H1 (cell line): ENCODE measurements around the gene CCDC71. TPM values are rescaled to one million over a fixed set of nuclear protein-coding genes. Genes with fewer than 3 reads are reported as not detected.

Source experiments
- CTCF ChIA-PET: fragments of 300-600 bp; sonication (Branson Sonifier 250); formaldehyde crosslinking; loops from one replicate; lab custom pipeline; 2021; ENCODE audit not compliant: partially characterized antibody; lab: Charles Lee
- POLR2A ChIA-PET: fragments of 300-600 bp; sonication (Branson Sonifier 250); formaldehyde crosslinking; loops from one replicate; lab custom pipeline; 2021; ENCODE audit warnings: inconsistent platforms; ENCODE audit not compliant: partially characterized antibody; lab: Charles Lee
- DNase-seq, 2 experiments: peaks; one replicate each; pipeline versions ENCODE4 v3.0.0 to v3.0.0-alpha.2; 2010 to 2022; ENCODE audit warnings: low spot score in 2 of 2, low read depth in 1 of 2, mixed read lengths in 1 of 2
- FAIRE-seq: peaks from 2 replicates; lab custom pipeline; 2011; peaks lifted over from hg19 to GRCh38; lab: Jason Lieb, UNC
- H2AFZ ChIP-seq: 2 replicates; pipeline ENCODE4 v1.8.1; 2012; ENCODE audit warnings: low read length, inconsistent platforms
- H2AK5ac ChIP-seq: 2 replicates; pipeline ENCODE4 v1.6.1; 2013; ENCODE audit warnings: low read depth, low read length
- H2BK120ac ChIP-seq: replicated peaks from 2 replicates; pipeline ENCODE3; 2013; ENCODE audit warnings: low read depth, low read length, inconsistent platforms
- H2BK12ac ChIP-seq: 2 replicates; pipeline ENCODE4 v1.6.1; 2013; ENCODE audit warnings: low read depth, low read length
- H2BK15ac ChIP-seq: 2 replicates; pipeline ENCODE4 v1.6.1; 2013; ENCODE audit warnings: low read length
- H2BK20ac ChIP-seq: 2 replicates; pipeline ENCODE4 v1.6.1; 2013; ENCODE audit warnings: low read length
- H2BK5ac ChIP-seq: 2 replicates; pipeline ENCODE4 v1.6.1; 2013; ENCODE audit warnings: low read depth, low read length
- H3K14ac ChIP-seq: 2 replicates; pipeline ENCODE4 v1.6.1; 2013; ENCODE audit warnings: inconsistent platforms; ENCODE audit not compliant: insufficient read length
- H3K18ac ChIP-seq: 2 replicates; pipeline ENCODE4 v1.6.1; 2013; ENCODE audit warnings: low read length; ENCODE audit errors: extremely low read depth
- H3K23ac ChIP-seq: 2 replicates; pipeline ENCODE4 v1.6.1; 2013; ENCODE audit warnings: inconsistent platforms; ENCODE audit not compliant: insufficient read length
- H3K23me2 ChIP-seq: 2 replicates; pipeline ENCODE4 v1.6.1; 2013; ENCODE audit warnings: low read depth, low read length
- H3K27ac ChIP-seq: 2 replicates; pipeline ENCODE4 v1.6.1; 2011; ENCODE audit warnings: low read depth, low read length, inconsistent platforms
- H3K27me3 ChIP-seq, 4 experiments: replicated peaks in 1 of 4; 1 replicate in 1 of 4; 2 replicates in 3 of 4; pipeline versions ENCODE4 v1.6.1 to v1.8.1; 2011 to 2013; ENCODE audit warnings: low read length in 3 of 4, mild to moderate bottlenecking in 3 of 4, inconsistent platforms in 2 of 4, mixed read lengths in 2 of 4, moderate library complexity in 1 of 4; ENCODE audit not compliant: control insufficient read depth in 3 of 4, insufficient read depth in 3 of 4; ENCODE audit errors: extremely low read depth in 1 of 4
- H3K36me3 ChIP-seq, 4 experiments: 2 replicates each; pipeline versions ENCODE4 v1.6.1 to v1.8.1; 2011 to 2013; ENCODE audit warnings: mild to moderate bottlenecking in 4 of 4, low read length in 3 of 4, moderate library complexity in 2 of 4, control low read depth in 1 of 4, inconsistent platforms in 1 of 4; ENCODE audit not compliant: insufficient read depth in 4 of 4, control insufficient read depth in 2 of 4
- H3K4ac ChIP-seq: replicated peaks from 2 replicates; pipeline ENCODE3; 2013; ENCODE audit warnings: low read length, low read depth, mixed read lengths, inconsistent platforms; ENCODE audit not compliant: insufficient read length
- H3K4me1 ChIP-seq, 4 experiments: replicated peaks in 1 of 4; 1 replicate in 1 of 4; 2 replicates in 3 of 4; pipeline versions ENCODE4 v1.6.1 to v1.8.1; 2011 to 2013; ENCODE audit warnings: low read length in 3 of 4, inconsistent platforms in 2 of 4, mixed read lengths in 1 of 4; ENCODE audit not compliant: insufficient read depth in 4 of 4, control insufficient read depth in 3 of 4
- H3K4me2 ChIP-seq, 2 experiments: 2 replicates each; pipeline versions ENCODE4 v1.6.1 to v1.8.1; 2011 to 2013; ENCODE audit warnings: low read depth in 2 of 2, low read length in 2 of 2, control low read depth in 1 of 2, inconsistent platforms in 1 of 2, mild to moderate bottlenecking in 1 of 2; ENCODE audit not compliant: insufficient read depth in 1 of 2
- H3K4me3 ChIP-seq, 4 experiments: fragments of 200-600, 300-600 bp in 1 of 4; sonication (generic), shearing (Covaris generic), sonication (Bioruptor Twin) in 1 of 4; 2 replicates each; pipeline versions ENCODE4 v1.5.1 to v1.8.1; 2011 to 2016; ENCODE audit warnings: low read length in 4 of 4, low read depth in 3 of 4, control low read depth in 2 of 4, inconsistent platforms in 2 of 4, mild to moderate bottlenecking in 2 of 4, mixed read lengths in 1 of 4, moderate library complexity in 1 of 4; ENCODE audit not compliant: insufficient read depth in 2 of 4; ENCODE audit errors: extremely low read depth in 1 of 4
- H3K56ac ChIP-seq: replicated peaks from 2 replicates; pipeline ENCODE3; 2013; ENCODE audit warnings: low read depth, mild to moderate bottlenecking, mixed read lengths, low read length, inconsistent platforms; ENCODE audit not compliant: insufficient read length
- H3K79me1 ChIP-seq: 2 replicates; pipeline ENCODE4 v1.6.1; 2013; ENCODE audit warnings: low read depth, low read length, control low read depth
- H3K79me2 ChIP-seq, 2 experiments: 2 replicates each; pipeline versions ENCODE4 v1.6.1 to v1.8.1; 2012 to 2013; ENCODE audit warnings: low read length in 2 of 2, mild to moderate bottlenecking in 2 of 2, inconsistent platforms in 1 of 2; ENCODE audit not compliant: insufficient read depth in 2 of 2, control insufficient read depth in 1 of 2
- H3K9ac ChIP-seq, 4 experiments: replicated peaks in 1 of 4; 1 replicate in 1 of 4; 2 replicates in 3 of 4; pipeline versions ENCODE4 v1.6.1 to v1.8.1; 2011 to 2013; ENCODE audit warnings: low read depth in 3 of 4, low read length in 3 of 4, control low read depth in 2 of 4, mild to moderate bottlenecking in 2 of 4, moderate library complexity in 2 of 4, inconsistent platforms in 1 of 4; ENCODE audit errors: extremely low read depth in 1 of 4
- H3K9me3 ChIP-seq, 2 experiments: 2 replicates each; pipeline versions ENCODE4 v1.6.1 to v1.8.1; 2012 to 2013; ENCODE audit warnings: mild to moderate bottlenecking in 2 of 2, moderate library complexity in 2 of 2, control low read depth in 1 of 2, inconsistent platforms in 1 of 2, low read depth in 1 of 2, low read length in 1 of 2, mixed read lengths in 1 of 2; ENCODE audit not compliant: insufficient read depth in 2 of 2
- H4K20me1 ChIP-seq, 2 experiments: replicated peaks in 1 of 2; 2 replicates each; pipeline versions ENCODE3 to v1.8.1; 2011 to 2013; ENCODE audit warnings: inconsistent platforms in 2 of 2, low read length in 2 of 2, mild to moderate bottlenecking in 1 of 2; ENCODE audit not compliant: insufficient read depth in 2 of 2, control insufficient read depth in 1 of 2
- H4K5ac ChIP-seq: 2 replicates; pipeline ENCODE4 v1.6.1; 2013; ENCODE audit warnings: low read length, low read depth, mixed read lengths, inconsistent platforms; ENCODE audit not compliant: insufficient read length
- H4K8ac ChIP-seq: 2 replicates; pipeline ENCODE4 v1.8.0; 2013; ENCODE audit warnings: mild to moderate bottlenecking, moderate library complexity, low read length, inconsistent platforms; ENCODE audit not compliant: insufficient read depth; ENCODE audit errors: extremely low read depth
- H4K91ac ChIP-seq: replicated peaks from 2 replicates; pipeline ENCODE3; 2013; ENCODE audit warnings: low read length, mixed read lengths, inconsistent platforms; ENCODE audit not compliant: insufficient read length
- ATF2 ChIP-seq: IDR thresholded peaks from 2 replicates; pipeline ENCODE4 v1.6.1; 2012; ENCODE audit warnings: low read length, inconsistent platforms
- BACH1 ChIP-seq: IDR thresholded peaks from 2 replicates; pipeline ENCODE4 v1.6.1; 2012; ENCODE audit warnings: low read length, improper control_type of control experiment
- CHD1 ChIP-seq: IDR thresholded peaks from 2 replicates; pipeline ENCODE4 v1.6.1; 2012; ENCODE audit warnings: low read depth, low read length, improper control_type of control experiment
- CTBP2 ChIP-seq: IDR thresholded peaks from 2 replicates; pipeline ENCODE4 v1.7.0; 2011; ENCODE audit warnings: borderline replicate concordance, mild to moderate bottlenecking, moderate library complexity, mixed read lengths, low read length; ENCODE audit not compliant: insufficient read depth, insufficient read length
- EZH2 ChIP-seq: fragments of 200-600 bp; sonication (generic); IDR thresholded peaks from 2 replicates; pipeline ENCODE4 v1.7.1; 2012; ENCODE audit warnings: low read depth, mild to moderate bottlenecking, moderate library complexity, low read length, inconsistent platforms; ENCODE audit not compliant: severe bottlenecking
- NRF1 ChIP-seq: IDR thresholded peaks from 2 replicates; pipeline ENCODE4 v1.6.1; 2011; ENCODE audit warnings: mild to moderate bottlenecking, low read depth, low read length, improper control_type of control experiment
- RAD21 ChIP-seq, 2 experiments: IDR thresholded peaks in 1 of 2; conservative IDR thresholded peaks in 1 of 2; 2 replicates each; pipeline ENCODE4 v1.6.1; 2011; ENCODE audit warnings: low read depth in 2 of 2, low read length in 2 of 2, improper control_type of control experiment in 1 of 2, inconsistent platforms in 1 of 2, mild to moderate bottlenecking in 1 of 2, moderate library complexity in 1 of 2
- SIX5 ChIP-seq: IDR thresholded peaks from 2 replicates; pipeline ENCODE4 v1.6.1; 2011; ENCODE audit warnings: mild to moderate bottlenecking, low read depth, low read length
- TAF1 ChIP-seq: IDR thresholded peaks from 2 replicates; pipeline ENCODE4 v1.6.1; 2011; ENCODE audit warnings: mild to moderate bottlenecking, low read depth, low read length
- TCF12 ChIP-seq: IDR thresholded peaks from 2 replicates; pipeline ENCODE4 v1.6.1; 2011; ENCODE audit warnings: low read depth, mild to moderate bottlenecking, low read length
- TEAD4 ChIP-seq: IDR thresholded peaks from 2 replicates; pipeline ENCODE4 v1.6.1; 2012; ENCODE audit warnings: low read depth, low read length, inconsistent platforms, mixed read lengths
- WGBS, 2 experiments: shearing (Covaris generic) in 1 of 2; methylation state at CpG; one replicate each; pipeline versions ENCODE4 v1.1.6 to v1.1.7; 2013 to 2015; ENCODE audit warnings: low lambda C conversion rate in 2 of 2, mixed read lengths in 2 of 2, inconsistent platforms in 1 of 2, low coverage in 1 of 2, missing lambda C conversion rate in 1 of 2; ENCODE audit not compliant: insufficient replicate concordance in 2 of 2, insufficient coverage in 1 of 2, insufficient read length in 1 of 2; ENCODE audit errors: extremely low coverage in 1 of 2, missing lambda C conversion rate in 1 of 2; 5-methylcytosine and 5-hydroxymethylcytosine counted together
- polyA plus RNA-seq, 7 experiments: library from polyadenylated mRNA; depleted of rRNA in 3 of 7; stranded (reverse) in 5 of 7; unstranded in 2 of 7; fragments of >200 nt in 5 of 7; fragments of 200-250 nt in 2 of 7; gene quantifications; 1 replicate in 5 of 7; 2 replicates in 1 of 7; 4 replicates in 1 of 7; pipeline versions ENCODE4 v1.2.1 to v1.2.3, GENCODE V29; 2011 to 2013; ENCODE audit warnings: missing spikeins in 2 of 7, mixed read lengths in 2 of 7
- total RNA-seq: library from RNA; stranded (reverse); fragmentation: NEBNext Ultra II Directional; extraction: Animal tissue kit (Norgen Biotek cat#: 25700); gene quantifications from 2 replicates; pipeline ENCODE4 v1.2.1, GENCODE V29; 2021

CCDC71 gene
- total and polyA plus RNA-seq, 2 of the 8 experiments (the other 6 are each of a cell fraction or from before 2014, with no cell fraction given): 26.7 to 57.4 TPM

GRCh38 chr3:49131576-49131975, 34.6 kb downstream of the CCDC71 start:
- FAIRE-seq: no peak
- Histone ChIP-seq H2BK120ac (no peak overlapping the region), H3K4me3 (peak overlapping the region in 2 of 4 experiments; percentile 74 to 92; a peak in 4 of 8 replicates)
- no peak for TF ChIP-seq RAD21 (IDR thresholded peaks at IDR 0.05 in 1 of 2, conservative IDR thresholded peaks at IDR 0.05 in 1 of 2; ENCODE audit: low read depth in 2 of 2, low read length in 2 of 2)
- TF ChIP-seq NRF1: no peak
- no peak for TF ChIP-seq CHD1
- no peak for TF ChIP-seq SIX5
- no peak for TF ChIP-seq BACH1
- no peak for TF ChIP-seq EZH2
- TF ChIP-seq CTBP2: no peak
- no peak for TF ChIP-seq TEAD4
- TF ChIP-seq TAF1: no peak
- no peak for TF ChIP-seq TCF12
- no peak for TF ChIP-seq ATF2

More at GRCh38 chr3:49131576-49131975, 34.6 kb downstream of the CCDC71 start:
- Histone ChIP-seq H3K9ac (0 out of 7 replicates have a peak overlapping the region, but pooled peaks of 1 of the 4 experiments have one; percentile 36), H3K4me1 (peaks cover 0 to 8% (median 7%) of the 10 kb centered on the region in 4 experiments; a peak in 6 of 7 replicates), H4K8ac (0 out of 2 replicates have a peak overlapping the region, but pooled peaks have one; percentile 29), H3K36me3 (0 out of 8 replicates have a peak, but pooled peaks cover 0 to 2% (median 0%) of the 10 kb centered on the region in 4 experiments), H2BK5ac (peak overlapping the region; percentile 35; the same call in 1 of the 2 replicates), H2AK5ac (peak overlapping the region; percentile 75; the same call in 1 of the 2 replicates), H4K20me1 (peaks cover 0 to 4% of the 10 kb centered on the region in 2 experiments), H2BK15ac (no peak overlapping the region; the same call in 1 of the 2 replicates), H4K91ac (no peak overlapping the region), H3K14ac (no peak overlapping the region), H3K27ac (no peak overlapping the region), H3K18ac (no peak overlapping the region), H3K4me2 (peak overlapping the region; percentile 76 to 90; a peak in 2 of 4 replicates), H3K79me1 (0 out of 2 replicates have a peak, but pooled peaks cover 4% of the 10 kb centered on the region), H3K79me2 (no peaks in the 10 kb centered on the region), H3K4ac (no peak overlapping the region), H2BK12ac (0 out of 2 replicates have a peak overlapping the region, but pooled peaks have one; percentile 71), H3K27me3 (no peaks in the 10 kb centered on the region), H3K23me2 (peaks cover 12% of the 10 kb centered on the region), H3K56ac (no peak overlapping the region), H3K23ac (no peak overlapping the region), H2BK20ac (no peak overlapping the region), H3K9me3 (no peaks in the 10 kb centered on the region), H4K5ac (no peak overlapping the region), H2AFZ (no peak overlapping the region)
- POLR2A ChIA-PET: interaction anchor here (0.9 to 2.2 kb wide), 11 partner anchors 10 to 162 kb away, joined by 3 to 19 read pairs (median 4); partner anchors contain the start of genes QARS1 and USP19
- CTCF ChIA-PET: interaction anchor here (1.3 to 5.5 kb wide), 4 partner anchors 10 to 144 kb away, joined by 3 to 43 read pairs (median 13); partner anchors contain the start of genes KLHDC8B and USP19
- 92% methylated on average over 6 of the region's 6 CpGs; no CpG with 5 or more reads in 1 of the 2 experiments for WGBS, 2 experiments
- no peak for DNase-seq
